SK-N-DZ (cell line): ENCODE results near the gene FRMD4A.

Experiments
- DNase-seq: peaks from one replicate; pipeline ENCODE4 v3.0.0-alpha.2; 2015; ENCODE audit warnings: low spot score

Gene FRMD4A

GRCh38 chr10:13708256-13708990, 622.3 kb downstream of the FRMD4A start:
- no peak for DNase-seq

GRCh38 chr10:13707156-13707881, 623.4 kb downstream of the FRMD4A start:
- DNase-seq, result no peak

DNA sequence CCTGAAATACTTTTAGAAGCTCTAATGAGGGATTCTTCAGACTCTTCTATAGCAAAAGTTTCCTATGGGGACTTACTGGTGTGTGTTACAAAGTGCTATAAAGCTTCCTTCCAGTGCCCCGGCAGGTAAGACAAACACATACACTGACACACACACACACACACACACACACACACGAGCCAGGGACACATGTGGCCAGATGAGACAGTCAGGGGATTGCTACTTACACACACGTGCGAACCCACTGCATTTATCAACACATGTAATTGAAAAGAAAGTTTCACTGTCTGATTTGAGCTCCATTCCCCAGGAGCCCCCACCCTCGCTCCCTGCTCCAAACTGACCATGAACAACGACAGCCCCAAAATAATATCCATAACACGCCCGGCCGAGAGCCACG, 624.1 kb downstream of the FRMD4A start:
- no peak for DNase-seq

- DNase-seq, result no peak
These were observed 624.5 kb downstream of the FRMD4A start for GRCh38 chr10:13706175-13706574.

DNA sequence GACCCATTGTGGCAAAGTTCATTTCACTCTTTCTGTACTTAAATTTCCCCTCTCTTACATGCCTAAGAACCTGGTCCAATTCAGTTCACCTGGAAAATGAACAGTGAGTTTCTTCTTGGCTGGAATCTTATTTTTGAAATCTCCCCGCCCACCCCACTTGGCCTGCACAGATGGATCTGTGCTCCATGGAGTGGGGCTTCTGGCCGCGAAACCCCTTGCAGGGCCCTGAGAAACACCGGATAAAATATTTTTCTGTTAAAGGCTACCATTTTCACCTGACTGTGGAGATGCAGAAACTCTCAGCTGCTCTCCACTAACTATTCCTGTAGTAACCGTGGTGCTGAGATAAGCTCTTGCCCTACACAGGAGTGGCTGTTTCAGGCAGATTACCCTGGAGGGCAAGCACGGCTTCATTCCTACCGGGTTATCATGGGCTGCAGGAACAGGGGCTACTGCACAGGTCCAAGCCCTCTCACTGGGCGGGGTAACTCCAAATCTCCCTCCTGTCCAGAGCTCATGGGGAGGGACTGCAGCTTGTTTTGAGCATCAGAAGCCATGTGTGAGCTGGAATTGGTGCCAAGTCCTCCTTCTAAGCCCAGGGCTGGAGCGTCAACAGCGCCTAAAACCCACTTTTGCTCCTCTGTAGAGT, 625.1 kb downstream of the FRMD4A start:
- no peak for DNase-seq

- DNase-seq, result no peak
These were observed 625.8 kb downstream of the FRMD4A start for GRCh38 chr10:13704964-13705363.

- no peak for DNase-seq
These were observed 626.7 kb downstream of the FRMD4A start for GRCh38 chr10:13703997-13704536.

DNA sequence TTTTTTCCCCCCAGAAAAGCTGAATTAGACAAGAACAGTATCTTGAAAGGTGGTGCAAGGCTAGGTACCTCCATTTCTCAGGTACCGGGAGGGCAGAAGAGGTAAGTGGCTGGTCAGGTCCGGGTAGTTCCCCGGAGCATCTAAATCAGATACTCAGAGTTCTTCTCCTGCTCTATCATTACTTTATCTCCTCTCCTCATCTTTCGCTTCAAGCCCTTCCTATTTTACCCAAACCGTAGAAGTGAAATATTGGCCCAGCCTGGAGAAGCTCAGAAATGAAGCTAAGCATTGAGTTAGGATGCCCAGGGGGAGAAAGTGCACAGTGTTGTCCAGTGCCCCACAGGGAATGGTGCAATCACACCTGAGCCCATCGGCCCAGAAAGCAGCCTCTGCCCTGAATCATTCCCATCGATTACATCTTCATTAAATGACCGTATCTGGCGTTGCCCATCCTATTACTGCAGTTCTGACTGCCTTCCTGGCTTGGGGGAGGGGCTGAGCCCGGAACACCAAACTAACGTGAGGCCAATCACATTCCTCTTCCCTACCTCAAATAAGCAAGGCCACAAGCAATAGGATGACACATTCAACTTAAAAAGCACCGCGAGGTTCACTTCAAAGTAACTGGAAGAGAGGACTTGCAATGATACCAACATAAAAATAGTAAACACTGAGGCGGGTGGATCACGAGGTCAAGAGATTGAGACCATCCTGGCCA, 627.5 kb downstream of the FRMD4A start:
- DNase-seq, result no peak

GRCh38 chr10:13701157-13701919, 629.4 kb downstream of the FRMD4A start:
- no peak for DNase-seq

DNA sequence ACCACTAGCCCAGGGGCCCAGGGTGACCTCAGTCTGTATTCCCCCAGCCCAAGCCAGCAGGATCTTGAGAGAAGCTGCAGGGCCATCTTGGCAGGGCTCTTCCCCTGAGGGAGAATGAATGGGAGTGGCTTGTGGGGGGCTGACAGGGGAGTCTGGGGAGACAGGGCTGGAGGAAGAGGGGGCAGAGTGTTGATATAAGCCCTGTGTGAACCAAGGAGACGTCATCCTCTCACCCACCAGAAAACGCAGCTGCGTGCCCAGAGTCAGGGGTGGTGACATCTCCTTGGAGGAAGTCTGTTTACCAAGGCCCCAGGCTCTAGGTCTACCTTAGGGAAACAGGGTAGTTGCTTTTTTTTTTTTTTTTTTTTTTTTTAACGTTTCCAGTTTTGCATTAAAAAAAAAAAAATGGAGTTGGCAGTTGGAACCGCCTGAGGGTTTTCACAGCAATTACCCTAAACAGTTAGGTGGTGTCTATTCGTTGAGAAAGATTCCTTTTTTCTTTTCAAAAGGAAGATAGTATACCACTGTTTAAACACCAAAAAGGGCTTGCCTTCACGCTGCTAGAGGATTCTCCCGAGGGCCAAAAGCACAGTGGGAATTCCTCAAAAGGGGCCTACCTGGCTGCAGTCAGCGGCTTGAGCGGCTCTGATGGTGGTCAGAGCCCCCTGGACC, 630.1 kb downstream of the FRMD4A start:
- no peak for DNase-seq

- DNase-seq, result no peak
These were observed 631.5 kb downstream of the FRMD4A start for GRCh38 chr10:13699216-13699615.

- no peak for DNase-seq
These were observed 632.5 kb downstream of the FRMD4A start for GRCh38 chr10:13698217-13698616.

DNA sequence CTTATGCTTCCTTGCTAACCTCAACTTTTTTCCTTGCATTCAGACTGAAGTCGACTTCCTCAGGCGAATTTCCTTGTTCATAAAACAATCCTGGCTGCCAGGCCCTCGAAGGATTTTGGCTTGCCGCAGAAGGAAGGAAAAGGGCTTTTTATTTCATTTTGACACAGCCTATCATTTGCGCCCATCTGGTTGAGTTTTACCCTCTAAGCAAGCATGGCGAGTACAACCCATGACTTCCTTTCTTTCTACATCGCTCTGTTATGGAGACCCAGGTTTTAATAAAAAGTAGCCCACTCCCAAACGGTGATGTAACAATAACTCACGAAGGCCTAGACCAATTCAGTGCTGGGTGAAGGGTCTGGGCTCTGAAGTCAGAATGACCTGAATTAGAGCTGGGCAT, 634.7 kb downstream of the FRMD4A start:
- DNase-seq, result no peak

DNA sequence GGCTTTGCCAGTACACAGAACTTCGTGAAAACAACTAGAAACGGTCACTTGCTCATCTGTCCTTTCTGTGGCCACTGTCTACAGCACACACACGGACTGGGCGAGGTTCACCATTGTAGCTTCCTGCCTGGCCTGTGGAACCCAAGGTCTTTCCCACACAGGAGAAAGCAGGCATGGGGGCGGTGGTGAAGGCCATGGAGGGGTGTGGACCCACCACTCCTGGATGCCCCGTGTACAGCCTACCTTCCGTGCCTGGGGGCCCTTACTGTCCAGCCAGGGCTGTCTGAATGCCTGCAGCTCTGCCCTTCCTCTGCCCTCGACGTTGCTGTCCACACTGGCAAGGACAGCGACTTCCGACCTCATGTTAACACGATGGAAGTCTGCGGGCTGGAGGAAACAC, 635.1 kb downstream of the FRMD4A start:
- no peak for DNase-seq

DNA sequence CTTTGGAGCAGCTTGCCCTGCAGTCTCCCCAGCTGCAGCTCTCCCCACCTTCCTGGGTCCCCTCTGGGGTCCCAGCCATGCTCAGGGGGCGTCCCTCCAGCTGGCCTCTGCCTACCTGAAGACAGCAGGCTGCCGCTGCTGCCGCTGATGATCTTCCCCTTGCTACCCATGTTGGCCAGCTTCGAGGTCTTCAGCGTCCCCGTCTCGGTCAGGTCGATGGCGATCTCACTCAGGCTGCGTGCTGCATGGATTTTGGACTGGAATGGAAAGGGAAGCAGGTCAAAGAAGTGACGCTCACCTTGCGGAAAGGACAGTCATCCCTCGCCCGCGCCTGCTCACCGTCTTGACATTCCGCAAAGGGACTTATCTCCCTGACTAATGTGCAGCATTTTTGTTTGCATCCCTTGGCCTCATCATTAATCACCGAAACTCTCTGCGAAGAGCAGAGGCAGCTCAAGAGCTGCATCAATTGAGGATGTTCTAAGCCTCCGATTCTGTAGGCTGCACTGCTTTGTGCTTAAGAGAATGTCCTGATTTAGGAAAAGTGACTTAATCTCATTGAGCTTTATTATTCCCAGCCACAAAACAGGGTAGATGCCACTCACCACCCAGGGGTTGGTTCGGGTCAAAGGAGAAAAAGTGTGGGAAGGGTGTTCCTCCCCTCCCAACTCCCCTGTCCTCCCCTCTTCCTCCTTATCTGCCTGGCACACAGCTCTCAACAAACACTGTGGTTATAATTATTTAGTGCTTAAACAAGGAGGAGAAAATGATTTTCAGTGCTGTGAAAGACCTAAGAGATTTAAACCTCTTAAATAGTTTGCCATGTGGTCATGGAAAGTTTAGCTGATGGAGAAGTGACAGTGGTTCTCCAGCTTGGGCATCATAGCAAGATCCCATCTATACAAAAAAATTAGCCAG, 636.7 kb downstream of the FRMD4A start:
- no peak for DNase-seq

GRCh38 chr10:13690281-13690825, 640.4 kb downstream of the FRMD4A start:
- no peak for DNase-seq

DNA sequence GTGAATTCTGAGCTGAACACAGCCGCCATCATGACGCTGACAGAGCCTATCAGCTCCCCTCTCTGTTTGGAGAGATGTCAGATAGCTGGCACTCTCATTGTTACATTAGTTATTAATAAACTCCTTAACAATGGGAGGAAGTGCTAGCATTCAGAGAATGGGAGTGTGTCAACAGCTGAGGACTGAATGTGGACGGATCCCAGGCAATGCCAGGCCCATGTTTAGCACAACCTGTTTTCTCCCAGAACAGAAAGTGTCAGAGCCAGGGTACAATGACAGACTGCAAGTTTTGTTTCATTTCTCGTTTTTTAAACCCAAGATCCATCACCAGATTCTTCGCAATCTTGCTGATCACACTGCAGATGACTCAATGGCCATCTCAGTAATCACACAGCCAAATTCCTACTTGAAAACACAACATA, 644.4 kb downstream of the FRMD4A start:
- DNase-seq, result no peak

DNA sequence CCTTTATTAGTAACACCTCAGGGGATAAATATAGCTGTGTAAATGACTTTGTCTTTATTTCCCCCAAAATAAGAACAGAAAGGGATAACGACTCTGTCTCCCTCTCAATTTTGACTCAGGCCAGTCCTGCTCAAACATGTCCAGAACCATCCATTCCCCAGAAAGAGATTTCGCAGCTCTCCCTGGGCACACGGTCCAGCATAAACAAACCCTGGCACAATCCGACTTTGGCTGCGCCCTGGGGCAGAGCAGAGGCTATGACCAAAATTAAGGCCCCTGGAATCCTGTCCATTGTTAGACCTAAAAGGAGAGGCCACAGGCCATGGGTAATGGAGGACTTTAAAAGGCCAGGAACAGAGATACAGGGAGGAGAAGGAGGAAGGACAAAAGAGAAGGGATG, 644.8 kb downstream of the FRMD4A start:
- DNase-seq, result no peak
